HL-60 (cell line): Measurements from ENCODE around the gene EP400.

Experiments used
- DNase-seq, 2 experiments: peaks; one replicate each; pipeline ENCODE4 v3.0.0-alpha.2; 2010 to 2020; ENCODE audit warnings: low read depth in 1 of 2, low spot score in 1 of 2
- H3K27ac ChIP-seq: fragments of 250-450 bp; sonication (Bioruptor Pico); replicated peaks from 2 replicates; pipeline ENCODE4 v1.5.1; 2020; ENCODE audit warnings: mild to moderate bottlenecking, moderate library complexity
- H3K27me3 ChIP-seq: fragments of 250-450 bp; sonication (Bioruptor Pico); 2 replicates; pipeline ENCODE4 v1.5.1; 2021; ENCODE audit warnings: mild to moderate bottlenecking, moderate library complexity; ENCODE audit not compliant: insufficient read depth, poor library complexity, severe bottlenecking
- H3K4me3 ChIP-seq: replicated peaks from 2 replicates; pipeline ENCODE4 v1.5.1; 2011; ENCODE audit warnings: mild to moderate bottlenecking, control low read depth, low read length; ENCODE audit not compliant: insufficient read depth
- GABPA ChIP-seq: IDR thresholded peaks from 2 replicates; pipeline ENCODE4 v1.6.1; 2012; ENCODE audit warnings: low read depth
- POLR2AphosphoS5 ChIP-seq: IDR thresholded peaks from 2 replicates; pipeline ENCODE4 v1.6.1; 2012; ENCODE audit warnings: low read depth
- SPI1 ChIP-seq: IDR thresholded peaks from 2 replicates; pipeline ENCODE4 v1.6.1; 2012; ENCODE audit warnings: low read depth, mild to moderate bottlenecking, borderline replicate concordance
- TF ChIP-seq, protein P1 (sequence below): IDR thresholded peaks from 2 replicates; pipeline ENCODE4 v1.6.1; 2012; ENCODE audit warnings: low read depth; ENCODE audit not compliant: insufficient replicate concordance
- TF ChIP-seq, protein P2 (sequence below): IDR thresholded peaks from one replicate; pipeline ENCODE4 v1.5.1; 2011; ENCODE audit warnings: low read length, control low read depth, inconsistent platforms; ENCODE audit not compliant: insufficient read depth

Gene EP400

DNA sequence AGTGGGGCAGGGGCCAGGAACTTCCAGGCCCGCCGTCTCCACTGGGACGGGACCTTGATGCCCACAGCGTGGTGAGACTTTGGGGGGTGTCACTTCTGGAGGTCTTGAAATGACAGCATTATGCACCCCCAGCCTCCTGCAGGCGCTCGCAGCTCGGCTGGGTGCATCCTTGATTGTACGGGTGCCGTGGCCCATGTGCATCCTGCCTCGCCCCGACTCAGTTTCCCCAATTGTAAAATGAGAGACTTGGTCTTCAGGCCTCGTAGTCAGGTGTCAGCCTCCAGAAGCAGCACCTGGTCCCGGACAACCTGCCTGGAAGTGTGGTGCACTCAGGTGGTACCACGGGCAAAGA, 29.6 kb upstream of the EP400 start:
- DNase-seq, result no peak
- TF ChIP-seq, protein P1, sequence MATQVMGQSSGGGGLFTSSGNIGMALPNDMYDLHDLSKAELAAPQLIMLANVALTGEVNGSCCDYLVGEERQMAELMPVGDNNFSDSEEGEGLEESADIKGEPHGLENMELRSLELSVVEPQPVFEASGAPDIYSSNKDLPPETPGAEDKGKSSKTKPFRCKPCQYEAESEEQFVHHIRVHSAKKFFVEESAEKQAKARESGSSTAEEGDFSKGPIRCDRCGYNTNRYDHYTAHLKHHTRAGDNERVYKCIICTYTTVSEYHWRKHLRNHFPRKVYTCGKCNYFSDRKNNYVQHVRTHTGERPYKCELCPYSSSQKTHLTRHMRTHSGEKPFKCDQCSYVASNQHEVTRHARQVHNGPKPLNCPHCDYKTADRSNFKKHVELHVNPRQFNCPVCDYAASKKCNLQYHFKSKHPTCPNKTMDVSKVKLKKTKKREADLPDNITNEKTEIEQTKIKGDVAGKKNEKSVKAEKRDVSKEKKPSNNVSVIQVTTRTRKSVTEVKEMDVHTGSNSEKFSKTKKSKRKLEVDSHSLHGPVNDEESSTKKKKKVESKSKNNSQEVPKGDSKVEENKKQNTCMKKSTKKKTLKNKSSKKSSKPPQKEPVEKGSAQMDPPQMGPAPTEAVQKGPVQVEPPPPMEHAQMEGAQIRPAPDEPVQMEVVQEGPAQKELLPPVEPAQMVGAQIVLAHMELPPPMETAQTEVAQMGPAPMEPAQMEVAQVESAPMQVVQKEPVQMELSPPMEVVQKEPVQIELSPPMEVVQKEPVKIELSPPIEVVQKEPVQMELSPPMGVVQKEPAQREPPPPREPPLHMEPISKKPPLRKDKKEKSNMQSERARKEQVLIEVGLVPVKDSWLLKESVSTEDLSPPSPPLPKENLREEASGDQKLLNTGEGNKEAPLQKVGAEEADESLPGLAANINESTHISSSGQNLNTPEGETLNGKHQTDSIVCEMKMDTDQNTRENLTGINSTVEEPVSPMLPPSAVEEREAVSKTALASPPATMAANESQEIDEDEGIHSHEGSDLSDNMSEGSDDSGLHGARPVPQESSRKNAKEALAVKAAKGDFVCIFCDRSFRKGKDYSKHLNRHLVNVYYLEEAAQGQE, result no peak
- no peak for TF ChIP-seq POLR2AphosphoS5
- TF ChIP-seq GABPA, result no peak
- no peak for TF ChIP-seq SPI1
- no peaks in the 10 kb centered on the region for H3K27me3 ChIP-seq
- H3K4me3 ChIP-seq, result no peak overlapping the region
- H3K27ac ChIP-seq, result no peak overlapping the region

DNA sequence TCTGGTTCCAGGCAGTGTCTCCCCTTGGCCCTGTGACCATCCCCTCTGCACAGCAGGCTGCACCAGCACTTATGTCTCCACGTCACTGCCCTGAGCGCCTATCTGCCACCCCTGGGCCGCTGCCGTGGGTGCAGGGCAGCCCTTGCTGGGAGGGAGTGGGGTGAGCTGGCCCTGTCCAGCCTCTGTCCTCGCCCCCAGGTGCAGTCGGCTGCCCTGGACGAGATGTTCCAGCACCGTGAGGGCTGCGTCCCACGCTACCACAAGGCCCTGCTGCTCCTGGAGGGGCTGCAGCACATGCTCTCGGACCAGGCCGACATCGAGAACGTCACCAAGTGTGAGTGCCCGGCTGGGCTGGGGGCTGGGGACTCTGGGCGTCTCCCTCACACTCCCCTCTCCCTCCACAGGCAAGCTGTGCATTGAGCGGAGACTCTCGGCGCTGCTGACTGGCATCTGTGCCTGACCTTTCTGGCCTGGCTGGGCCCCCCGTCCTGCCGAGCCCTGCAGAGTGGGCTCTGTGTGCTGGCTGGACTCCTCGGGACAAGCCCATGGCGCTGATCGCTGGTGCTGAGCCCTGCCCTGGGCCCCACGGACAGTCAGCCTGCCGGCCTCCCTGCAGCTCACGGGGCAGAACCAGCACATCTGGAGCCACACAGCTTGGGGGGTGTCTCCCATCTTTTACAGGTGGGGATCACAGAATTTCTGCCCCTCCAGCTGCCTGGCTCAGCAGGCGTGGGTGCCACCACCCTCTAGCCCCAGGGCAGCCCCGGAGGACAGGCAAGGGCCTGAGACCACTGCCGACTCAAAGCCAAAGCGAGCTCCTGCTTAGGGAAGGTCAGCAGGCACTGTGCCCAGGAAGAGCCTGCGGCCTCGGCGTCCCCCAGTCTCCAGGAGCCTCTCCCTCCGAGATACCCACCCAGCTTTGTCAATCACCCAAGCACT, 28.6 kb upstream of the EP400 start:
- DNase-seq, result no peak
- no peaks in the 10 kb centered on the region for H3K27me3 ChIP-seq
- no peak overlapping the region for H3K27ac ChIP-seq
- H3K4me3 ChIP-seq, result no peak overlapping the region
- TF ChIP-seq, protein P2, sequence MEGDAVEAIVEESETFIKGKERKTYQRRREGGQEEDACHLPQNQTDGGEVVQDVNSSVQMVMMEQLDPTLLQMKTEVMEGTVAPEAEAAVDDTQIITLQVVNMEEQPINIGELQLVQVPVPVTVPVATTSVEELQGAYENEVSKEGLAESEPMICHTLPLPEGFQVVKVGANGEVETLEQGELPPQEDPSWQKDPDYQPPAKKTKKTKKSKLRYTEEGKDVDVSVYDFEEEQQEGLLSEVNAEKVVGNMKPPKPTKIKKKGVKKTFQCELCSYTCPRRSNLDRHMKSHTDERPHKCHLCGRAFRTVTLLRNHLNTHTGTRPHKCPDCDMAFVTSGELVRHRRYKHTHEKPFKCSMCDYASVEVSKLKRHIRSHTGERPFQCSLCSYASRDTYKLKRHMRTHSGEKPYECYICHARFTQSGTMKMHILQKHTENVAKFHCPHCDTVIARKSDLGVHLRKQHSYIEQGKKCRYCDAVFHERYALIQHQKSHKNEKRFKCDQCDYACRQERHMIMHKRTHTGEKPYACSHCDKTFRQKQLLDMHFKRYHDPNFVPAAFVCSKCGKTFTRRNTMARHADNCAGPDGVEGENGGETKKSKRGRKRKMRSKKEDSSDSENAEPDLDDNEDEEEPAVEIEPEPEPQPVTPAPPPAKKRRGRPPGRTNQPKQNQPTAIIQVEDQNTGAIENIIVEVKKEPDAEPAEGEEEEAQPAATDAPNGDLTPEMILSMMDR, result no peak
- TF ChIP-seq, protein P1, result no peak

GRCh38 chr12:131921866-131922769, 27.6 kb upstream of the EP400 start:
- Histone ChIP-seq H3K27ac (no peak overlapping the region), H3K4me3 (no peak overlapping the region), H3K27me3 (no peaks in the 10 kb centered on the region)
- no peak for DNase-seq
- TF ChIP-seq, protein P2, result no peak
- TF ChIP-seq, protein P1, result no peak
- TF ChIP-seq GABPA (no peak), POLR2AphosphoS5 (no peak), SPI1 (no peak)
